Loucy (cell line): Measurements from ENCODE around the gene PFDN5.

Experiments
- EZH2phosphoT487 ChIP-seq: fragments of 200-600 bp; IDR thresholded peaks from 2 replicates; pipeline ENCODE4 v1.6.1; 2018; ENCODE audit warnings: antibody characterized with exemption, mild to moderate bottlenecking, moderate library complexity, borderline replicate concordance
- TF ChIP-seq, protein P1 (sequence below): fragments of 200-600 bp; sonication (generic); conservative IDR thresholded peaks from 2 replicates; pipeline ENCODE4 v1.5.1; 2014; ENCODE audit warnings: mild to moderate bottlenecking, antibody characterized with exemption, low read length

DNA sequence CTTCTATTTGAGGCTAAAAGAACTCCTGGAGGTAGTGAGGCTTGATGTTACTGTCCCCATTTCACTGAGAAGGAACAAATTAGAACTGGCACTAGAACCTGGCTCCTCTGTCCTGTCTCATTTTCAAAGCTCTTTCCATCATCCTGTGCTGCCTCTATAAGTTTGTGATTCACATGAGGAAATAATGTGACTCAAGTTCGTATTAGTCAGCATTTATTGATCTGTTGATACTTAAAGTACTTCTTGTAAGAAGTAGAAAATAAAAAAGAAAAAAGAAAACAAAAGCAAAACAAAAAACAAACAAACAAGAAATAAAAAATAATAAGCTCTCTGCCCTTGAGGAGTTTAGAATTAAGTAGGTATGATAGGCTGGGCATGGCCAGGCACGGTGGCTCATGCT is 29.6 kb upstream of the PFDN5 start:
- TF ChIP-seq, protein P1, sequence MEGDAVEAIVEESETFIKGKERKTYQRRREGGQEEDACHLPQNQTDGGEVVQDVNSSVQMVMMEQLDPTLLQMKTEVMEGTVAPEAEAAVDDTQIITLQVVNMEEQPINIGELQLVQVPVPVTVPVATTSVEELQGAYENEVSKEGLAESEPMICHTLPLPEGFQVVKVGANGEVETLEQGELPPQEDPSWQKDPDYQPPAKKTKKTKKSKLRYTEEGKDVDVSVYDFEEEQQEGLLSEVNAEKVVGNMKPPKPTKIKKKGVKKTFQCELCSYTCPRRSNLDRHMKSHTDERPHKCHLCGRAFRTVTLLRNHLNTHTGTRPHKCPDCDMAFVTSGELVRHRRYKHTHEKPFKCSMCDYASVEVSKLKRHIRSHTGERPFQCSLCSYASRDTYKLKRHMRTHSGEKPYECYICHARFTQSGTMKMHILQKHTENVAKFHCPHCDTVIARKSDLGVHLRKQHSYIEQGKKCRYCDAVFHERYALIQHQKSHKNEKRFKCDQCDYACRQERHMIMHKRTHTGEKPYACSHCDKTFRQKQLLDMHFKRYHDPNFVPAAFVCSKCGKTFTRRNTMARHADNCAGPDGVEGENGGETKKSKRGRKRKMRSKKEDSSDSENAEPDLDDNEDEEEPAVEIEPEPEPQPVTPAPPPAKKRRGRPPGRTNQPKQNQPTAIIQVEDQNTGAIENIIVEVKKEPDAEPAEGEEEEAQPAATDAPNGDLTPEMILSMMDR: no peak
- no peak for TF ChIP-seq EZH2phosphoT487
